ENCODE results near the gene PVR.
"Not testable (repeated sequence)": the region's sequence is repeated elsewhere in the genome, so short reads cannot be mapped to it uniquely, and the experiment has no call there.

Gene PVR

DNA sequence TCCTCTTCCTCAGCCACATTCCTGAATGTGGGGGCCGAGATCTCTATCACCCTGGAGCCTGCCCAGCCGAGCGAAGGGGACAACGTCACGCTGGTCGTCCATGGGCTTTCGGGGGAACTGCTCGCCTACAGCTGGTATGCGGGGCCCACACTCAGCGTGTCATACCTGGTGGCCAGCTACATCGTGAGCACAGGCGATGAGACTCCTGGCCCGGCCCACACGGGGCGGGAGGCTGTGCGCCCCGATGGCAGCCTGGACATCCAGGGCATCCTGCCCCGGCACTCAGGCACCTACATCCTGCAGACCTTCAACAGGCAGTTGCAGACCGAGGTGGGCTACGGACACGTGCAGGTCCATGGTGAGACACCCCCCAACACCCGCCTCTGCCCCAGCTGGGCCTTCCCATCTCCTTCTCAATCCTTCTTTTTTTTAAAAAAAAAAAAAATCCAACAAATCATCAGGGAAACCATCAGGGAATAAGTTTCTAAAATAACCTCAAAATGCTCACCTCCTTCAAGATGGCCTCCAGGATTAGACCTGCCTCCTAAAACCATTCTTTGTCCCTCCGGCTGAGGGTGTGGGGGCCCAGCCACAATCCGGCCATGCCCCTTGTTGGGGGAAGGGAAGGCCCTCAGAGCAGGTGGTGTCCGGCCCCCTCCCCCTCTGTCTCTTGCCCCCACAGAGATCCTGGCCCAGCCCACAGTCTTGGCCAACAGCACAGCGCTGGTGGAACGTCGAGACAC, 59.8 kb downstream of the PVR start:
- no peak for FAIRE-seq

GRCh38 chr19:44704982-44705381, 61.3 kb downstream of the PVR start:
- FAIRE-seq, result no peak

DNA sequence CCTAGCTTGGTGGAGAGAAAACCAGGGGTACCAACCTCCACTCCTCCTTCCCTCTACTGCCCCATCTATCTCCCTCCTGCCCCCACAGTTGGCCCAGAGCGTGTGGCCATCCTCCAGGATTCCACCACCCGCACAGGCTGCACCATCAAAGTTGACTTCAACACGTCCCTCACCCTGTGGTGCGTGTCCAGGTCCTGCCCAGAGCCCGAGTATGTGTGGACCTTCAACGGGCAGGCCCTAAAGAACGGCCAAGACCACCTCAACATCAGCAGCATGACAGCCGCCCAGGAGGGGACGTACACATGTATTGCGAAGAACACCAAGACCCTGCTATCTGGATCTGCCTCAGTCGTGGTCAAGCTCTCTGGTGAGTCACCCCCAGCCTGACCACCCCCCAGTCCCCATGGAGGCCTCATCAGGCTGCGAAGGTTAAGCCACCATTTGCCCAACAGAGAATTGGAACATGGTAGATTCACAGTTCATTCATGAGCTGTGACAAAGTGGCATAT, 61.8 kb downstream of the PVR start:
- FAIRE-seq, result no peak

- FAIRE-seq, result no peak
These were observed 63.0 kb downstream of the PVR start for GRCh38 chr19:44706506-44707236.

DNA sequence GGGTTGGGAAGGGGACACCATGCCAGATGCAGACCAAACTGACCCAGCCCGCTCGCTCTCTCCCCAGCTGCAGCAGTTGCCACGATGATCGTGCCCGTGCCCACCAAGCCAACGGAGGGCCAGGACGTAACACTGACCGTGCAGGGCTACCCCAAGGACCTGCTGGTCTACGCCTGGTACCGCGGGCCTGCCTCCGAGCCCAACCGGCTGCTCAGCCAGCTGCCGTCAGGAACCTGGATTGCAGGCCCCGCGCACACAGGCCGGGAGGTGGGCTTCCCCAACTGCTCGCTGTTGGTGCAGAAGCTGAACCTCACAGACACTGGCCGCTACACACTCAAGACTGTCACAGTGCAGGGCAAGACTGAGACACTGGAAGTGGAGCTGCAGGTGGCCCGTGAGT, 64.1 kb downstream of the PVR start:
- FAIRE-seq, result no peak

DNA sequence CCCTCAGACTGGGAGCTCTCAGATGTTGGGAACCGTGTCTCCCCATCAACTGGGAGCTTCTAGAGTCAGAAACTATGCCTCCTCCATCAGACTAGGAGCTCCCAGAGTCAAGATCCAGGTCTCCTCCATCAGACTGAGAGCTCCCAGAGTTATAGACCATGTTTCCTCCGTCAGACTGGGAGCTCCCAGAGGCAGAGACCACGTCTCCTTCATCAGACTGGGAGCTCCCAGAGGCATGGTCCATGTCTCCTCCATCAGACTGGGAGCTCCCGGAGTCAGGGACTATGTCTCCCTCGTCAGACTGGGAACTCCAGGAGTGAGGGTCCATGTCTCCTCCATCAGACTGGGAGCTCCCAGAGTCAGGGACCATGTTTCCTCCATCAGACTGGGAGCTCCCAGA, 65.2 kb downstream of the PVR start:
- FAIRE-seq, result no peak

- FAIRE-seq, result not testable (repeated sequence)
These were observed 65.9 kb downstream of the PVR start for GRCh38 chr19:44709434-44710266.

GRCh38 chr19:44710483-44710882, 66.8 kb downstream of the PVR start:
- FAIRE-seq, result no peak

DNA sequence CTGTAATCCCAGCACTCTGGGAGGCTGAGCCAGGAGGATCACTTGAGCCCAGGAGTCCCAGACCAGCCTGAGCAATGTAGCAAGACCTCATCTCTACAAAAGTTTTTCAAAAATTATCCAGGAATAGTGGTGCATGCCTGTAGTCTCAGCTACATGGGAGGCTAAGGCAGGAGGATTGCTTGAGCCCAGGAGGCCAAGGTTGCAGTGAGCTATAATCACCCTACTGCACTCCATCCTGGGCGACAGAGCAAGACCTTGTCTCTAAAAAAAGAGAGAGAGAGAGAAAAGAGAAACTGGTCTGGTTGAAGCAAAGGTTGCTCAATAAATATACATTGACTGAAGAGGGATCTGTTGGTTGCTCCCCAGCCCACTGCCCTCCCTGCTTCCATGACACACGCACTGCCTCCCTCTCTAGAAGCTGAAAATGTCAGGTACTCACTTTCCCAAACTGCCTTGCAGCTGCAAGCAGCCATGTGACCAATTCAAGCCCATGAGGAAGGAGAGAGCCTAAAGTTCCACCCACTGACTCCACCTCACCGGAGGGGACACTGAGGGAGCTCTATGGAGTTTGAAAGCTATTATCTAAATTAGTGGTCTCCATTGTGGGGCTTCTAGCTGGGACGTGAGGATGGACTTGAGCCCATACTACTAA, 69.3 kb downstream of the PVR start:
- FAIRE-seq, result no peak

All from TTC549 (cell line).